ENCODE results near the gene NCOR1. TPM values are rescaled to one million over a fixed set of nuclear protein-coding genes. Genes with fewer than 3 reads are reported as not detected.

NCOR1 gene
- total and polyA plus RNA-seq, 12 donors = 66.2 to 172 (median 95.2) TPM

- H3K4me1 ChIP-seq (replicated peaks in 1 of 2) = no peaks in the 10 kb centered on the region
- no peaks in the 10 kb centered on the region for H3K9me3 ChIP-seq (replicated peaks in 1 of 3)
- no peak overlapping the region for H3K4me3 ChIP-seq
- 74 to 93% (median 79%) methylated on average over 3 of the region's 3 CpGs for WGBS, 4 donors
- intact Hi-C loops (cut with DNase I) = no loop called here
- DNase-seq = no peak
- no peaks in the 10 kb centered on the region for H3K27me3 ChIP-seq
- H3K27ac ChIP-seq = no peak overlapping the region
- TF ChIP-seq, protein P1, sequence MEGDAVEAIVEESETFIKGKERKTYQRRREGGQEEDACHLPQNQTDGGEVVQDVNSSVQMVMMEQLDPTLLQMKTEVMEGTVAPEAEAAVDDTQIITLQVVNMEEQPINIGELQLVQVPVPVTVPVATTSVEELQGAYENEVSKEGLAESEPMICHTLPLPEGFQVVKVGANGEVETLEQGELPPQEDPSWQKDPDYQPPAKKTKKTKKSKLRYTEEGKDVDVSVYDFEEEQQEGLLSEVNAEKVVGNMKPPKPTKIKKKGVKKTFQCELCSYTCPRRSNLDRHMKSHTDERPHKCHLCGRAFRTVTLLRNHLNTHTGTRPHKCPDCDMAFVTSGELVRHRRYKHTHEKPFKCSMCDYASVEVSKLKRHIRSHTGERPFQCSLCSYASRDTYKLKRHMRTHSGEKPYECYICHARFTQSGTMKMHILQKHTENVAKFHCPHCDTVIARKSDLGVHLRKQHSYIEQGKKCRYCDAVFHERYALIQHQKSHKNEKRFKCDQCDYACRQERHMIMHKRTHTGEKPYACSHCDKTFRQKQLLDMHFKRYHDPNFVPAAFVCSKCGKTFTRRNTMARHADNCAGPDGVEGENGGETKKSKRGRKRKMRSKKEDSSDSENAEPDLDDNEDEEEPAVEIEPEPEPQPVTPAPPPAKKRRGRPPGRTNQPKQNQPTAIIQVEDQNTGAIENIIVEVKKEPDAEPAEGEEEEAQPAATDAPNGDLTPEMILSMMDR (IDR thresholded peaks at IDR 0.05) = no peak
- TF ChIP-seq POLR2A (IDR thresholded peaks at IDR 0.05) = no peak
- peaks cover 0 to 66% of the 10 kb centered on the region in 2 donors for H3K36me3 ChIP-seq (replicated peaks in 1 of 2)
Observed at GRCh38 chr17:16074423-16074822, 140.9 kb downstream of the NCOR1 start.

DNA sequence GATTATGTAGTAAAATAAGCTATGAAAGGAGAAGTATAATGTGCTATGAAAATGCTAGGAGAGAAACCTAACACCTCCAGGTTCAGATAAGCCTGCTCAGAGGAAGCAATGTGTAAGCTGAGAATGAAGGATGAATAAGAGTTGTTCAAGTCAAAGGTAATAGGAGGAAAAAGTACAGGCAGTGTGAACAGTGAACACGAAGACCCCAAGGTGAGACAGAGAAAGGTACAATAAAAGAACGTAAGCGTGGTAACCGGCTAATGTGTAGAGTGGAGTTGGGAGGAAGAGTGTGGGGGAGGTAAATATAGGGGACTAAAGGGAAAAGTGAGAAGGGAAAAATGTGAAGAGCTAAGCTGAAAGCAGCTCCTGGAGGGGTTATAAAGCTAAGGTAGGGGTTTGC lies 141.5 kb downstream of the NCOR1 start:
- H3K4me1 ChIP-seq (replicated peaks in 1 of 2) = no peaks in the 10 kb centered on the region
- no peaks in the 10 kb centered on the region for H3K9me3 ChIP-seq (replicated peaks in 1 of 3)
- H3K36me3 ChIP-seq (replicated peaks in 1 of 2) = peaks cover 0 to 64% of the 10 kb centered on the region in 2 donors
- H3K27me3 ChIP-seq = no peaks in the 10 kb centered on the region
- no peak overlapping the region for H3K4me3 ChIP-seq
- intact Hi-C loops (cut with DNase I) = no loop called here
- WGBS, 4 donors = 93 to 96% (median 95%) methylated on average over 4 of the region's 4 CpGs
- no peak overlapping the region for H3K27ac ChIP-seq
- no peak for DNase-seq
- TF ChIP-seq POLR2A (IDR thresholded peaks at IDR 0.05) = no peak
- TF ChIP-seq, protein P1 (IDR thresholded peaks at IDR 0.05) = no peak

DNA sequence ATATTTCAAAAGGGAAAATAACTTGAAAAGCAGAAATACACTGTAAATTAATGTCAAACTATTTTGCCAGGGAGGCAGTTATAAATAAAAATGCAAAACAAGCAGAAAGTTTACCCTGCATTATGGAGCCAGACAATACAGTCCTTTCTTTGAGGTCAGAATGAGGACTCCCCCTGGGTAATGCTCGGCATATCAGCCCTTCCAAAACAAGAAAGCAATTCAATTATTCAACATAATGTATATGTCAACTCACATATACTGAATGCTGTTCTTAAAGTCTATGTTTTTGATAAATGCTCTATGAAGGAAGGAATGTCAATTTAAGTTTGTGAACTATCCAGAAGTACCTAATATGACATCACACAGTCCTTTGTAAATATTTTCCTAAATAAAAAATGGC lies 143.3 kb downstream of the NCOR1 start:
- no peak overlapping the region for H3K4me3 ChIP-seq
- no peaks in the 10 kb centered on the region for H3K27me3 ChIP-seq
- DNase-seq = no peak
- no peaks in the 10 kb centered on the region for H3K4me1 ChIP-seq (replicated peaks in 1 of 2)
- TF ChIP-seq POLR2A (IDR thresholded peaks at IDR 0.05) = no peak
- TF ChIP-seq, protein P1 (IDR thresholded peaks at IDR 0.05) = no peak
- no peak overlapping the region for H3K27ac ChIP-seq
- no peaks in the 10 kb centered on the region for H3K9me3 ChIP-seq (replicated peaks in 1 of 3)
- H3K36me3 ChIP-seq (replicated peaks in 1 of 2) = peaks cover 0 to 52% of the 10 kb centered on the region in 2 donors
- intact Hi-C loops (cut with DNase I) = no loop called here
- WGBS, 4 donors = 89 to 93% (median 91%) methylated on average over 1 of the region's 1 CpG

DNA sequence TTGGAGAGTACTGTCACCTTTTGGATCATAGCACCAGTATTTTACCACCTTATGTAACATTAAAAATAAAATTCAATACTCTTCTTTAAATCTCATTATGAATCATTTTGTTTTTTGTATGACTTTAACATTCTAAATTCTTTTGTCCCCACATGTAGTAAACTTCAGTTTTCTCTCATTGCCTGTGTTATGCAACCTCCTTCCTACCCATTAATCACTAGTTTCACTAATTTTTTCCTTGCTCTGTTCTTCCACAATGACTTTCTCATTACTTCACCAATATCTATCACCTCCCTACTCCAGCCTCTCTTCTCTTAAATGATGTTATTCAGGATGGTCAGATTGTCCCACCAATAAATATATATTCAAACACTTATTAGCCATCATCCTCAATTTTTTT lies 147.0 kb downstream of the NCOR1 start:
- no peak overlapping the region for H3K4me3 ChIP-seq
- peaks cover 0 to 66% of the 10 kb centered on the region in 2 donors for H3K36me3 ChIP-seq (replicated peaks in 1 of 2)
- no peaks in the 10 kb centered on the region for H3K27me3 ChIP-seq
- TF ChIP-seq, protein P1 (IDR thresholded peaks at IDR 0.05) = no peak
- no peak for TF ChIP-seq POLR2A (IDR thresholded peaks at IDR 0.05)
- no peak overlapping the region for H3K27ac ChIP-seq
- no peaks in the 10 kb centered on the region for H3K9me3 ChIP-seq (replicated peaks in 1 of 3)
- no peaks in the 10 kb centered on the region for H3K4me1 ChIP-seq (replicated peaks in 1 of 2)
- no peak for DNase-seq
- intact Hi-C loops (cut with DNase I) = no loop called here
